ENCODE data around the gene MCCC1.

- TF ChIP-seq EZH2phosphoT487 (IDR thresholded peaks at IDR 0.05; ENCODE audit: insufficient read depth, low read depth) (no peak), EZH2 (IDR thresholded peaks at IDR 0.05; ENCODE audit: insufficient read depth, poor library complexity, severe bottlenecking) (no peak)
Measured at GRCh38 chr3:183123891-183124290, 24.6 kb upstream of the MCCC1 start.
